ENCODE results near the gene NEB. TPM values are rescaled to one million over a fixed set of nuclear protein-coding genes. Genes with fewer than 3 reads are reported as not detected.
"Not testable (repeated sequence)": the region's sequence is repeated elsewhere in the genome, so short reads cannot be mapped to it uniquely, and the experiment has no call there.

NEB gene
- total RNA-seq, 1 donor from 2014 or later, result 1.5 TPM

DNA sequence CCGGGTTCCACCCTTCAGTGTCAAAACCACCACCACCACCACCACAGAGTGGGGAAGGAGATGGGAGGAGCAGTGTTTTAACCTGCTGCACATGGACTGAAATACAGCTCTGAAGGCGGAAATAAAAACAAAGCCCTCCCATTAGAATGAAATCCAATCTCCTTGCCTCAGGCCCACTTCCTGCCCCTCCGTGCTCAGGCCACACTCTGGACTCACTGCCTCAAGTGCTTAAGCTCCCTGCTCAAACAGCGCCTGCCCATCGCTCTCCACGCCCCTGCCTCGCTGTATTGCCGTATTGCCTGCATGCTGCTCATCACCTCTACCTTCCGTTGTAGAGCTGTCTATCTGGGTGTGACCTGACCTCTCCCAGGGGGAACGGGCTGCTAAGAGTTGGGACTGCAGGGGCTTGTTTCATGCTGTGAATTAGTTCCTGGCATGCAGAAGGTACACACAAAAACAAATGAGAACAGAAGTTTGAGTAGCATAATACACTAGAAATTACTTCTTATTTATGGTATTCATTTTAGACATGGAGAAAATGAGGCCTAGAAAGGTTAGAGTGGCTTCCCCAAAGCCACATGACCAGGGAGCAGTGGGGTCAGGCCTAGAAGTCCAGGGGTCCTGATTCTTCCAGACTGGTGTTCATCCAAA lies 31.6 kb upstream of the NEB start:
- DNase-seq (no peak), ATAC-seq (ENCODE audit: poor library complexity) (no peak)
- intact Hi-C loops (cut with DNase I), result no loop called here

DNA sequence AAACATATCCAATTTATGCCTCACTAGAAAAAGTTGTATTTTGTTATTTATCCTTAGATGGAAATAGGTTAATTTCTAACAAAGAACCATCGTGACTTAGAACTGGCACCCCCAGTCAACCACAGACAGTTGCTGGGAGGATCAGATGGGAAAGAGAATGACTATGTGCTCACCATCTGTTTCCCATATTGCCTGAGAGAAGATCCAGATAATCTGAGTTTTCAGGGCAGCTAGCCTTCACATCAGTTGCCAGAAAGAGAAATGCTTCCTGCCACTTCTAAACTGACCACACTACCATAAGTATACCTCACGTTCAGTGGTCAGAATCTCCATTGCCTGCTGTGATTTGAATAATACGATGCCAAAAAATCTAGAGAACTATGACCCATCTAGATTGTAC lies 28.4 kb upstream of the NEB start:
- intact Hi-C loops (cut with DNase I), result no loop called here
- DNase-seq (no peak), ATAC-seq (ENCODE audit: poor library complexity) (no peak)

DNA sequence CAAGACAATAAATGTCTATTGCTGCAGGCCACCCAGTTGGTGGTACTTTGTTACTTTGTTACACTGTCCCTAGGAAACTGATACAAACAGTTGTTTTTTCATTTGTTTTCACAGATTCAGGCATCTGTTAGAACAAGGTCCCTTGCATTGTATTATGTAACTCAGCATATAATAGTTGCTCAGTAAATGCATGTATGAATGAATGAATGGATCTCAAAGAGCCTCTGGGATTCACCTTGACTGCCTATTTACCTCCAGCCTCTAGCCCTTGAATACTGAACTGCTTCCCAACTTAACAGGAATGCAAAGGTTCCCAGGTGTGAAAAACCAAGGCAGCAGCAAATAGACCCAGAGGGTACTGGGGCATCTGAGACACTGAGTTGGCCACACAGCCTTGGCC lies 27.4 kb upstream of the NEB start:
- ATAC-seq (ENCODE audit: poor library complexity), result no peak
- intact Hi-C loops (cut with DNase I), result no loop called here
- no peak for DNase-seq

DNA sequence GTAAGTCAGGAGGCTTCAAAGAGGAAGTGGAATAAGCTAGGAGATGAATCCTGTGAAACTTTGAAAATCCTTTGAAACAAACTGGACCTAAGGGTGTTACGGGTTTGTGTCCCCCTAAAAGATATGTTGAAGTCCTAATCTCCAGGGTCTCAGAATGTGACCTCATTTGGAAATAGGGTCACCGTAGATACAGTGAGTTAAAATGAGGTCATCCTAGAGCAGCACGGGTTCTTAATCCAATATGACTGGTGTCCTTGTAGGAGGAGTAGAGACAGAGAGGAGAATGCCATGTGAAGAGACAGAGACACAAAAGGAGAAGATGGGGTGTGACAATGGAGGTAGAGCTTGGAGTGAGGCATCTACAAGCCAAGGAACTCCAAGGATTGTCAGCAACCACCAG lies 26.9 kb upstream of the NEB start:
- no peak for ATAC-seq (ENCODE audit: poor library complexity)
- intact Hi-C loops (cut with DNase I), result no loop called here
- no peak for DNase-seq

DNA sequence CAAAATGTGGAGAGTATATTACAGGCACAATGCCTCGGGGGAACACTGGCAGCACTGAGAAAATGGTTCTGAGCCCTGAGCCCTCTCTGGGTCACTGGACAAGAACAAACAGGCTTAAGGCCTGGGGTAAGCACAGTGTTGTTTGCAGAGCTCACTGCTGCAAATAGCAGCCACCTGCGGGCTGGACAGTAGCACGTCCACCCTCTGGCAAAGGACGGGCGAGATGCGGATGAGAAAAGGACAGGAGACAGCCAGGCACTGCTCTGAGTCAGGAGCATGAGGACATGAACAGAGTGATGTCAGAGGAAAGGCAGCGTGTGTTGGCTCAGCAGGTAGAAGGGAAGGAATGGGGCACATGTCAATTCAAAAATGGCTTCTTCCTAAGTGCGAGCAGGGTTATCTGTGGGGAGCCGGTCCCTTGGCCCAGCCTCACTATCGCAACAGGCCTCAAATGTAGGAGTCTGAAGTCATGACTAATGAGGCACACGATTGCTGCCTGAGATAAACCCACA lies 25.9 kb upstream of the NEB start:
- ATAC-seq (ENCODE audit: poor library complexity) (no peak), DNase-seq (no peak)
- intact Hi-C loops (cut with DNase I), result no loop called here

DNA sequence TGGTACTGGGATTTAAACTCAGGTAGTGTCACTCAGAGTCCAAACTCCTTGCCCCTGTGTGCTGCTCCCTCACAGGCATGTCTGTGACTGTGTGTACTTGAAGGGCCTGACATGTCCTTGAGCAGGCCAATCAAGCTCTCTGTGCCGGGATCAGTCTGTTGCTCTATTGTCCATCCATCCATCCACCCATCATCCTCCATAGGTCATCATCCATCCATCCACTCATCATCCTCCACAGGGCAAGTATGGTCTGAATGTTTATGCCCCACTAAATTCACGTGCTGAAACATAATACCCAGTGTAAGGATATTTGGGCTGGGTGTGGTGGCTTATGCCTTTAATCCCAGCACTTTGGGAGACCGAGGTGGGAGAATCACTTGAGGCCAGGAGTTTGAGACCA lies 24.5 kb upstream of the NEB start:
- ATAC-seq (ENCODE audit: poor library complexity), result no peak
- intact Hi-C loops (cut with DNase I), result no loop called here

DNA sequence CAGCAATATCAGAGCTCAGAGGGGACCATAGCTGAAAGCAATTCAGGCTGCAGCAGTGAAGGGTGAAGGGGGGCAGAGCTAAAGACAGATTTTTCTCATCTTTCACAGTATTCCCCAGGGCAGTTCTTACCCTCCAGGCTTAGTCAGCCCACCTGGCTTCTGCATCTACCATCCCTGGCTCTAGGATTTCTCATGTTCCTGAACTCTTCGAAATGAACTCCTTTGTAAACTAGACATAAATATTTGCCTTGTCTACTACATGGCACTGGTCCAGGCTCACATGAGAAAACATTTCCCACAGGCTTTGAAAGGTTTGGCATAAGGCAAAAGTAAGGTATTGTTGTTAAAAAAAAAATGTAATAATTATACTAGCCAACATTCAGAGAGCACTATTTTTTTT lies 23.6 kb upstream of the NEB start:
- DNase-seq, result no peak
- intact Hi-C loops (cut with DNase I), result no loop called here
- no peak for ATAC-seq (ENCODE audit: poor library complexity)

More for the DNA sequence above, 24.5 kb upstream of the NEB start:
- no peak for DNase-seq

DNA sequence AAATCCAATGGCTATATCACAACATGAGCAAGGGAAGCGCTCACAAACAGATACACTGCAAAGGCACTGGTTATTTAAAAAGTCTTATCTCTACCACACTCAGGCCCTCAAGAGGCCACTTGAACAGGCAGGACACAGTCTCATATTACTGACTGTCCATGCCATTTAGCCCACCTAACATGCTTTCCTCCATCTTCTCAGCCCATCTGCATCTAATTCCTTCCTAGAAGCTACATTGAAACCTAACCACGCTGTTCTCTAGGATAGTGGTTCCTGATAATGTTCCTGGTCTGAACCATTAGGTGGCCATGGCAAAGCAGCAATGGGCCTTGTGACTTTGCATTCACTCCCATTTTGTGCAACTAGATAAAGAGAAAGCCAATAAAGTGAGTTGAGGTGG lies 22.5 kb upstream of the NEB start:
- intact Hi-C loops (cut with DNase I), result no loop called here
- ATAC-seq (ENCODE audit: poor library complexity) (peak; percentile 61), DNase-seq (no peak)

DNA sequence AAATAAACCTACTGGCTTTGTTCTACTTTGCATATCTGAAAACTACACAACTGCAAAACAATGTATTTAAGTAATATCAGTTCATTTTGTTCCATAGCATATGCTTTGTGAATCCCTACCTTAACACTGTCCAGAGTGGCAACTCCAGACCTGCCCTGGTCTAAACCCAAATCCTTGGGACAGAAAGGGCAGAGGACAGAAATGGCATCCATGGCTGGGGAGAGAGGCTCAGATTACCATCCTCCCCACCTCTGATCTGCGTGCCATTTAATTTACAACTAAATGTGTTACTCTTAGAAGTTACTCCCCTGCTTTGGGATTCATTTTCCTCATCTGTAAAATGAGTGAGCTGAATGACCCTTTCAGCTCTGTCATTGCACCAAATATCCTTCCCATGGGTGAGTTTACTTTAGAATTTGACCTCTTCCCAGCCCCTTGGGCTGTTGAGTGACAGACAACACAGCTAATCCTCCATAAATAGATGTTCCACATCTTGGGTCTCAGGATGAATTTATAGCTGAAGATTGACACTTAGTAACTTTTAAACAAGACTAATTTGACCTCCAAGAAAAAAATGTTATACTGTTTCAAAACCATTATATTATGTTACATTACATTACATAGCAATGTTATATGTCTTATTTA lies 20.1 kb upstream of the NEB start:
- intact Hi-C loops (cut with DNase I), result no loop called here
- DNase-seq (no peak), ATAC-seq (ENCODE audit: poor library complexity) (no peak)

DNA sequence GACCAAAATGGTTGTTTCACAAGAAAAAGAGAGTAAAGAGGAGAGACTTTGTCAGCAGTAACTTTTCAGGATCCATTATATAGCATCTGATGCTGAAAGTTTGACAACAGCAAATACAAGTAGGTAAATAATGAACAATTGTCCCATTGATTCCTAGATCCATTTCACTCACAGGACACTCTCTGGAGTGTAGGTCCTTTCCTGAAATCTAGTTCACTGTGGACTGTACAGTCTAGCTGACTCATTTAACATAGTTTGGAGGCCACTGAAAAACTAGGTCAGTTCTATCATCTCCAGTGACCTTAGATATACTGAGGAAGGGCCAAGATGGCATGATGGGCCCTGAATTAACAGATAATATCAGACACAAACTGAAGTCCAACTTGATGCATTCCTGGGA lies 19.3 kb upstream of the NEB start:
- ATAC-seq (ENCODE audit: poor library complexity) (no peak), DNase-seq (no peak)
- intact Hi-C loops (cut with DNase I), result no loop called here

DNA sequence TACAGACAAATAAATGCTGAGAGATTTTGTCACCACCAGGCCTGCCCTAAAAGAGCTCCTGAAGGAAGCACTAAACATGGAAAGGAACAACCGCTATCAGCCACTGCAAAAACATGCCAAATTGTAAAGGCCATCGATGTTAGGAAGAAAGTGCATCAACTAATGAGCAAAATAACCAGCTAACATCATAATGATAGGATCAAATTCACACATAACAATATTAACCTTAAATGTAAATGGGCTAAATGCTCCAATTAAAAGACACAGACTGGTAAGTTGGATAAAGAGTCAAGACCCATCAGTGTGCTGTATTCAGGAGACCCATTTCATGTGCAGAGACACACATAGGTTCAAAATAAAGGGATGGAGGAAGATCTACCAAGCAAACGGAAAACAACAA lies 11.0 kb upstream of the NEB start:
- ATAC-seq (ENCODE audit: poor library complexity); intact Hi-C loops (cut with DNase I); DNase-seq: not testable (repeated sequence)

DNA sequence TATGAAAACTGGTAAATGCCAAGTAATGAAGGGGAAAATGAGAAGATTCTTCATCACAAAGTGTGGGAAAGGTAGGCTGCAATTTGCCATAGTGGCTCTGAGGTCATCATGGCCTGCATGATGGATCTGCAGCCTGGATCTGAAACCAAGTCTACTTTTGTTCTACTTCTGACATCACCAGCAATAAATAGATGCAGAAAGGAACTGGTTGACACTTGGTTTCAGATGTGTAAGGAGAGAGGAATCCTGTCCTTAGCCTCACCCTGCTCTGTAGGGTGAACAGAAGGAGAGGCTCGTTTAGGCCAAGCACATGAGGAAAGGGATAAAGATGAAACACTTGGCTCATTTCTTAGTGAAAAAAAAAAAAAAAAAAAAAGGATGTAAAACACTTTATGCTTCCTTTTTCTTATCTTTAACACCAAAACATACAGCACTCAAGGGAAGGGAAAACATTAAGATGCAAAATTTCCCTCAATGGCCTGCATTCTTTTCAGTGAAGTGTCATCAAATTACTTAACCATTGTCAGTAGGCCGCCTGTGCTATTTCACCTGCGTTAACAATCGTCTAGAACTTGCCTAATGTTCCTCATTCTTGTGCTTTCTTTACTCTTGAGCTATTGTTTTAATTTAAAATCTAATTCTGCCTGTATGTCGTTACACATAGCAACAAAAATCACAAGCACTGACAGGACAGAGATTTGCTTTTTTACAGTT lies 3.9 kb downstream of the NEB start:
- DNase-seq (no peak), ATAC-seq (ENCODE audit: poor library complexity) (no peak)
- intact Hi-C loops (cut with DNase I), result no loop called here

DNA sequence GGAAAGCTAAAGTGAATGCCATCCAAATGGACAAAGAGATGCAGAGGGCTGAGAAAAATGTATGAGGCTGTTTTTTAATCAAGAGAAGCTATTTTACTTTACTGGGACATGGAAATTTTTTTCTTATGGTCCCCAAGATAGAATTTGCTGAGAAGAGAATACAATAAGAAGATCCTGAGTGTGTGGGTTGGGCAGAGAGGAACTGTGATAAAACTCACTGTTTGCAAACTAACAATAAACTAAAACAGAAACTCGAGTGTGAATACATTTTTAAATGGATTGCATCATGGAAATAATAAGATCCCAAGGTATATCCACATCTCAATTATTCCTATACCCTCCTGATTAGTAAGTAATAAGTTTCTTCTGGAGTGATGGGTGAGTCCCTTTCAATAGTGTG lies 4.4 kb downstream of the NEB start:
- ATAC-seq (ENCODE audit: poor library complexity), result no peak
- intact Hi-C loops (cut with DNase I), result no loop called here
- no peak for DNase-seq

DNA sequence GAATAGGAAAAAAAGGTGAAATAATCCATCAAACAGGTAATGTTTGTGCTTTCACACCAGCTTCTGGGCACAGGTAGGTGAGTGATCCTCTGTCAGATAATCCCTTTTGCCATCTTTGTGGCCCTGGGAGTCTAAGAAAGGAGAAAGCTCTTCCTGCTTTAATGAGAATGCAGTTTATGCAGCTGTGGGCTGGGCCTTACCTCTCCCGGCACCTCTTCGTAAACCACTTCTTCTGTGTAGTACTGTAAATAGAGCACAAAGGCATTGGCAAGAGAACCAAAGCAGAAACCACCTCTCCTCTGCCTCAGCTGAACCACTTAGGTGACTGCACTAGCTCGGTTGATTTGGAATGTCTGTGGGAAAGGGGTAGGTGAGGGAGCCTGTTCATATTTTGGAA lies 4.9 kb downstream of the NEB start:
- intact Hi-C loops (cut with DNase I), result no loop called here
- ATAC-seq (ENCODE audit: poor library complexity) (no peak), DNase-seq (no peak)

DNA sequence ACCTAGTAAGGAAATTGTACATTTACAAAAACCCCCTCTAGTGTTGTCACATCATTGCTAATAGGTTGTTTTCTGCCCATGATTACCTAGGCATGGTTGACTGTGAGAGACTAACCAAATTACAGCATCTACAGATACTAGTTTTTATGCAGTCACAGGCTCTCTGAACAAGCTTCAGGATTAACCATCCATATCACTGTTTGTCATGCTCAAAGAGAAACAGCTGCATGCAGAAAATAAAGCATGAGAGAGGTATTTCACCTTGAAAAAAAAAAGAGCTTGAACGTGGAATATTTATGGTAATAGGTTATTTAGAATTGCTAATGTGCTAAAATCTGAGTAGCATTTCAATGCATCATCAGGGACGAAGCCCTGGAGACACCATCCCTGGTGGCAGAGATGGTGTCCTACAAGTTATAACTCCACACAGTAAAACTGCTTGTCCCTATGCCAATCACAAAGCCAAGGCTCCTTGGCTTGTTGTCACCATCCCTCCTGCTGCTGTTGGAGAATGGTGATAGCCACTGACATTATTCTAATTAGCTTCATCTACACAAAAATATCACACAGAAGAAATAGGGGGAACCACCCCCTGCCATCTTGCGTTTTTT lies 5.4 kb downstream of the NEB start:
- ATAC-seq (ENCODE audit: poor library complexity), result no peak
- intact Hi-C loops (cut with DNase I), result no loop called here
- DNase-seq, result no peak

DNA sequence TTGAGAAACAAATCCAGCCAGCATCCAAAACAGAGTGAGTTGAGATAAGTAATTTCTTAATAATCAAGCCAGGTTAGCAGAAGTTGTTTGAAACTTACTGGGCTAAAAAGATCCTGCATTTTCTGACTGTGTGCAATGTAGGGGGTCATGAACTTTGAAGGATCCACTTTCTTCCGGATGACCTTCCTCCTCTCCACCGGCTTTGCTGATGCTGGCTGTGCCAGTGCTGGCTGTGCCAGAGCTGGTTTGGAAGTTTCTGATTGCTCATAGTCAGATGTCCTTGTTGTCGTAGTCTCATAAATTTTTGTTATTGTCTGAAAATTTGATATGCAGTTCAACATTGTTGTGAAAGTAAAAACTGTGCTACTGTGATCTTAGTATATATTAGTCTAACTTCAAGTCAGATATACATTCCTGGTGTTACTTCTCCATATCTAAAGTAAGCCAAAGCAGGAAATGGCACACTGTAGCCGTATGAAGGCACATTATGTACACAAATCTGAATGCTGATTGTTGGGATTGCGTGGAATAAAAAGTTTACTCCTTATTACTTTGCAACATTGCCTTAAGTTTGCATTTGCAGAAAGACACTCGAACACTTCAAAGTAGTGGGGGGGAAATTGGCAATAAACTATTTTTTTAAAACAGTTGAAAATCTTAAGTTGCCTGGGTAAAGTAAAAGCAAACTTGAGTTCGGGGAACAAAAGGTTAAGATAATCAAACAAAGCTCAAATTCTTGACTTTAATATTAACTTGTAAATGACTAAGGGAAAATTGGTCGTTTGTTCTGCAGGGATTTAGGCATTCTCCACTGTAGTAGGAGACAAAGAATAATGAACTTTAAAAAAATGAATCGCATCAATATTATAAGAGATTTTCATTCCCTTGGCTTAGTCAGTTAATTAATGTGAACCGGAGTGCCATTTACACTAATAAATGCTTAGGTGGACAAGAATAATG lies 6.4 kb downstream of the NEB start:
- ATAC-seq (ENCODE audit: poor library complexity), result no peak
- intact Hi-C loops (cut with DNase I), result no loop called here
- no peak for DNase-seq

DNA sequence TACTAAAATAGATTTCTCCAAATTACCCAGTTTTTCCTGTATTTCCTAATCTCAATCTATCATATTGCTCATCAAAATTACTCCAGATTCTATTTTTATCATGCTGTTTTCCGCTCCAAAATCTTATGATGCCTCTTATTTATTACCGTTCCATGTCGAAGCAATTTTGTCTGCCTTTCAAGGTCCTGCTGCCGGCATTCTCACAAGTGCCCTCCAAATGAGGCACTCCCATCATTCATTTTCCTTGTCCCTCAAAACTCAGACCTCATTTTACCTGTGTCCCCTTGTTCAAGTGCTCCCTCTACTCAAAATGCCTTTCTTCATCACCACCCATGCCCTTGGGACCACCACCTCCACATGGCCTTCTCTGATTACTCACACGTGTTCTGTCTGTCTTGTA lies 13.1 kb downstream of the NEB start:
- intact Hi-C loops (cut with DNase I), result no loop called here
- DNase-seq (no peak), ATAC-seq (ENCODE audit: poor library complexity) (no peak)

DNA sequence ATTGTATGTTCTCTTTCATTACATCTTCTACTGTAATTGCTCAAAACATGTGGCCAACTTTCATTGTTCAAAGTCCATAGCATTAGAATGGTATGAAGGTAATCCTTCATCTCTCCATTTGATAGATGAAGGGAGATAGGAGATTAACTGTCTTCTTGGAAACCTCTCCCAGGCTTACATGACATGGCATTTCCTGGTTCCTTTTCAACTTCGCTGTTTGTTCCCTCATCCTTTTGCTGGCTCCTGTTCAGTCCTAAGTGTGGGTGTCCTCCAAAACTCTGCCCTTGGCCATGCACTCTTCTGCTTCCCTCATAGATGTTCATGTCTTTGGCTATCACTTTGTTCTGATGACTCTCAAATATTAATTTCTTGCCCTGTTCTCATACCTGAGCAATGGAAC lies 13.8 kb downstream of the NEB start:
- no peak for ATAC-seq (ENCODE audit: poor library complexity)
- intact Hi-C loops (cut with DNase I), result no loop called here
- no peak for DNase-seq

DNA sequence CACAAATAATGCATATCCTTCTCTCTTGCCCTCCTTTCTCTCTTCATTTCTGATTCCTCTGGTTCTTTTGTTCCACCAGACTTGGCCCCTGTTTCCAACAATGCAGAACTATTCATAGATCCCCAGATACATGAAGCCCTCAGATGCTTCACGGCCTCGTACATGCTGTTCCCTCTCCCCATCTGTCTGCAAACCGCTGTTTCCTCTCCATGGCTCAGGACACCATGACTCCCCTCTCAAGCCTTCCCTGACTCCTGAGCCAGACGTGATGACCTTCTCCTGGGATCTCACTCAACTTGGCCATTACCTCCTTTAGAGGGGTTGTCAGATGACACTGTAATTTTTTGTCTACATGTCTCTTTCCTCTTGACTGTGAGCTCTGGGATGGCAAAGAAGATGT lies 15.5 kb downstream of the NEB start:
- ATAC-seq (ENCODE audit: poor library complexity) (no peak), DNase-seq (no peak)
- intact Hi-C loops (cut with DNase I), result no loop called here

All from Right ventricle myocardium superior (tissue), 1 donor.